PC-3 (cell line): ENCODE results near the gene PIEZO1. TPM values are rescaled to one million over a fixed set of nuclear protein-coding genes. Genes with fewer than 3 reads are reported as not detected.

Experiments used
- ATAC-seq: fragments of 200-7000 bp; cut with Tn5 transposase; 2 replicates; pipeline ENCODE4 v1.9.1; 2020; ENCODE audit warnings: mild to moderate bottlenecking, moderate library complexity
- BruUV-seq: library from RNA; stranded (reverse); fragments of 400-500 nt; replicated peaks from 2 replicates; lab custom pipeline; 2021; lab: Mats Ljungman, UMichigan
- CTCF ChIA-PET: fragments of 300-600 bp; sonication (Branson Sonifier 250); formaldehyde crosslinking; loops from one replicate; lab custom pipeline; 2022; ENCODE audit warnings: antibody characterized with exemption; lab: Charles Lee
- POLR2A ChIA-PET: fragments of 300-600 bp; sonication (Branson Sonifier 250); formaldehyde crosslinking; loops from one replicate; lab custom pipeline; 2022; ENCODE audit warnings: antibody characterized with exemption; ENCODE audit not compliant: unreplicated experiment; lab: Charles Lee
- DNase-seq: peaks from one replicate; pipeline ENCODE4 v3.0.0-alpha.2; 2015
- H2AFZ ChIP-seq: fragments of 300-600 bp; sonication (generic); 2 replicates; pipeline ENCODE4 v1.6.0; 2016; ENCODE audit warnings: antibody characterized with exemption, low read length
- H3F3A ChIP-seq: fragments of 300-600 bp; sonication (generic); one replicate; pipeline ENCODE4 v1.6.0; 2017; ENCODE audit warnings: antibody characterized with exemption, low read length, control low read depth, mild to moderate bottlenecking; ENCODE audit not compliant: unreplicated experiment
- H3K27ac ChIP-seq: fragments of 300-600 bp; sonication (generic); 2 replicates; pipeline ENCODE4 v1.5.1; 2016; ENCODE audit warnings: mild to moderate bottlenecking, low read length
- H3K27me3 ChIP-seq: fragments of 300-600 bp; sonication (generic); 2 replicates; pipeline ENCODE4 v1.6.1; 2016; ENCODE audit warnings: low read length, mixed read lengths
- H3K36me3 ChIP-seq: fragments of 300-600 bp; sonication (generic); 2 replicates; pipeline ENCODE4 v1.6.1; 2016; ENCODE audit warnings: low read depth, mixed run types, low read length, mixed read lengths
- H3K4me1 ChIP-seq: fragments of 300-600 bp; sonication (generic); 2 replicates; pipeline ENCODE4 v1.5.1; 2016; ENCODE audit warnings: low read length; ENCODE audit not compliant: insufficient read depth
- H3K4me2 ChIP-seq: fragments of 300-600 bp; sonication (generic); 2 replicates; pipeline ENCODE4 v1.6.0; 2016; ENCODE audit warnings: low read length
- H3K4me3 ChIP-seq: fragments of 300-600 bp; sonication (generic); 2 replicates; pipeline ENCODE4 v1.5.1; 2016; ENCODE audit warnings: mild to moderate bottlenecking, low read length, mixed read lengths
- H3K79me2 ChIP-seq: fragments of 300-600 bp; sonication (generic); 2 replicates; pipeline ENCODE4 v1.6.1; 2017; ENCODE audit warnings: low read length, mixed read lengths
- H3K9ac ChIP-seq: fragments of 300-600 bp; sonication (generic); 2 replicates; pipeline ENCODE4 v1.6.0; 2016; ENCODE audit warnings: mild to moderate bottlenecking, low read length
- H3K9me2 ChIP-seq: fragments of 300-600 bp; sonication (generic); replicated peaks from 2 replicates; pipeline ENCODE4 v1.6.1; 2016; ENCODE audit warnings: mixed run types, low read length, mixed read lengths
- H3K9me3 ChIP-seq: fragments of 300-600 bp; sonication (generic); 2 replicates; pipeline ENCODE4 v1.6.1; 2016; ENCODE audit warnings: low read length, mixed read lengths
- H4K20me1 ChIP-seq: fragments of 300-600 bp; sonication (generic); 2 replicates; pipeline ENCODE4 v1.6.1; 2016; ENCODE audit warnings: low read length, mixed read lengths
- CTCF ChIP-seq: fragments of 300-600 bp; sonication (generic); conservative IDR thresholded peaks from 2 replicates; pipeline ENCODE4 v1.5.1; 2017; ENCODE audit warnings: antibody characterized with exemption, low read depth, mild to moderate bottlenecking, low read length
- EZH2 ChIP-seq: fragments of 300-600 bp; sonication (generic); IDR thresholded peaks from one replicate; pipeline ENCODE4 v1.6.1; 2017; ENCODE audit warnings: antibody characterized with exemption, mild to moderate bottlenecking, low read length; ENCODE audit not compliant: unreplicated experiment
- EZH2phosphoT487 ChIP-seq: fragments of 300-600 bp; sonication (generic); IDR thresholded peaks from 2 replicates; pipeline ENCODE4 v1.6.1; 2018; ENCODE audit warnings: mild to moderate bottlenecking, antibody characterized with exemption, low read length, borderline replicate concordance
- intact Hi-C: fragments of 100-400 bp; cut with micrococcal nuclease; formaldehyde crosslinking; loops from 2 replicates; pipeline ENCODE4 v1.9.0; 2023
- total RNA-seq: library from RNA; depleted of rRNA; stranded (reverse); fragments of >200 nt; gene quantifications from 2 replicates; pipeline ENCODE4 v1.2.3, GENCODE V29; 2014

The PIEZO1 gene
- total RNA-seq, 1 experiment from 2014 or later: 180 TPM

- CTCF ChIA-PET: interaction anchor here (0.6 to 0.7 kb wide), 2 partner anchors 67 to 72 kb away, joined by 3 to 4 read pairs; no protein-coding TSS in a partner anchor
- peak overlapping the region; percentile 95; the same call in 1 of the 2 replicates for H3K9ac ChIP-seq
- peaks cover 6% of the 10 kb centered on the region; the same call in 1 of the 2 replicates for H4K20me1 ChIP-seq
- no peaks in the 10 kb centered on the region for H3K9me2 ChIP-seq
- H3K36me3 ChIP-seq: peaks cover 12% of the 10 kb centered on the region; the same call in 1 of the 2 replicates
- no peaks in the 10 kb centered on the region for H3K27me3 ChIP-seq
- H2AFZ ChIP-seq: no peak overlapping the region
- POLR2A ChIA-PET: interaction anchor here (0.6 kb wide), 1 partner anchor 19 kb away, joined by 3 read pairs; no protein-coding TSS in a partner anchor
- BruUV-seq: no TSS peak
- intact Hi-C loops: loop anchor here (10.0 kb wide), 1 partner anchor 355 kb away; no protein-coding TSS in a partner anchor
- peak overlapping the region; percentile 76 for H3K4me3 ChIP-seq
- no peak overlapping the region for H3K27ac ChIP-seq
- no peak for DNase-seq
- no peak for TF ChIP-seq EZH2phosphoT487
- TF ChIP-seq EZH2: no peak
- TF ChIP-seq CTCF: no peak
- peak overlapping the region; percentile 93 for H3K4me2 ChIP-seq
- no peaks in the 10 kb centered on the region for H3K9me3 ChIP-seq
- H3K4me1 ChIP-seq: peaks cover 17% of the 10 kb centered on the region
- peaks cover 39% of the 10 kb centered on the region for H3K79me2 ChIP-seq
- no peaks in the 10 kb centered on the region for H3F3A ChIP-seq
- no peak for ATAC-seq
Measured at GRCh38 chr16:88809676-88810165, 24.7 kb upstream of the PIEZO1 start.

GRCh38 chr16:88809068-88809675 lies 24.2 kb upstream of the PIEZO1 start:
- Histone ChIP-seq H4K20me1 (peaks cover 8% of the 10 kb centered on the region; the same call in 1 of the 2 replicates), H3K9me2 (no peaks in the 10 kb centered on the region), H3K4me1 (peaks cover 17% of the 10 kb centered on the region), H2AFZ (no peak overlapping the region), H3F3A (no peaks in the 10 kb centered on the region), H3K9ac (no peak overlapping the region), H3K79me2 (peaks cover 45% of the 10 kb centered on the region), H3K9me3 (no peaks in the 10 kb centered on the region), H3K36me3 (peaks cover 12% of the 10 kb centered on the region; the same call in 1 of the 2 replicates), H3K27ac (no peak overlapping the region), H3K4me3 (no peak overlapping the region), H3K27me3 (no peaks in the 10 kb centered on the region), H3K4me2 (peak overlapping the region; percentile 93; the same call in 1 of the 2 replicates)
- DNase-seq (peak; percentile 29), ATAC-seq (no peak)
- ChIA-PET CTCF (no interaction called here), POLR2A (no interaction called here)
- TSS peak; percentile 45 for BruUV-seq
- intact Hi-C loops: no loop called here
- no peak for TF ChIP-seq CTCF
- TF ChIP-seq EZH2phosphoT487: no peak
- no peak for TF ChIP-seq EZH2
